SK-N-SH treated with all-trans-retinoic acid at 6 μM for 48 hours (cell line): Measurements from ENCODE around the gene C14orf93.

Experiments used
- ATAC-seq: fragments of 200-7000 bp; cut with Tn5 transposase; 3 replicates; pipeline ENCODE4 v1.9.1; 2020; ENCODE audit warnings: mild to moderate bottlenecking, moderate library complexity
- ARNTL ChIP-seq: fragments of 450-650 bp; formaldehyde crosslinking; IDR thresholded peaks from 2 replicates; pipeline ENCODE4 v1.5.0; 2020; ENCODE audit warnings: low read depth, mild to moderate bottlenecking, moderate library complexity, borderline replicate concordance
- BACH2 ChIP-seq: fragments of 250-450 bp; sonication (Bioruptor Pico); IDR thresholded peaks from 2 replicates; pipeline ENCODE4 v1.9.0; 2021; ENCODE audit warnings: mild to moderate bottlenecking, borderline replicate concordance
- CREB5 ChIP-seq: fragments of 250-450 bp; sonication (Bioruptor Pico); IDR thresholded peaks from 2 replicates; pipeline ENCODE4 v1.5.1; 2020; ENCODE audit warnings: low read depth, mild to moderate bottlenecking, moderate library complexity
- CSDC2 ChIP-seq: fragments of 250-450 bp; sonication (Bioruptor Pico); IDR thresholded peaks from 2 replicates; pipeline ENCODE4 v1.5.0; 2020; ENCODE audit warnings: mild to moderate bottlenecking, moderate library complexity
- CSRNP3 ChIP-seq: fragments of 250-450 bp; sonication (Bioruptor Pico); IDR thresholded peaks from 2 replicates; pipeline ENCODE4 v1.5.1; 2021; ENCODE audit warnings: mild to moderate bottlenecking, moderate library complexity
- ESRRG ChIP-seq: fragments of 250-450 bp; sonication (Bioruptor Pico); IDR thresholded peaks from 2 replicates; pipeline ENCODE4 v1.6.1; 2021; ENCODE audit warnings: mild to moderate bottlenecking
- ISL1 ChIP-seq: fragments of 250-450 bp; sonication (Bioruptor Pico); IDR thresholded peaks from 2 replicates; pipeline ENCODE4 v2.1.2; 2022; ENCODE audit warnings: mild to moderate bottlenecking, moderate library complexity
- OSR1 ChIP-seq: fragments of 250-450 bp; sonication (Bioruptor Pico); IDR thresholded peaks from 2 replicates; pipeline ENCODE4 v1.8.0; 2022; ENCODE audit warnings: moderate library complexity, mild to moderate bottlenecking, inconsistent platforms
- PATZ1 ChIP-seq: fragments of 250-450 bp; sonication (Bioruptor Pico); IDR thresholded peaks from 2 replicates; pipeline ENCODE4 v1.8.0; 2020; ENCODE audit warnings: mild to moderate bottlenecking, moderate library complexity, borderline replicate concordance
- POU6F1 ChIP-seq: fragments of 250-450 bp; sonication (Bioruptor Pico); IDR thresholded peaks from 2 replicates; pipeline ENCODE4 v1.8.0; 2021; ENCODE audit warnings: low read depth, mild to moderate bottlenecking, moderate library complexity, borderline replicate concordance
- PPARA ChIP-seq: fragments of 250-450 bp; sonication (Bioruptor Pico); IDR thresholded peaks from 2 replicates; pipeline ENCODE4 v1.5.0; 2020; ENCODE audit warnings: mild to moderate bottlenecking, borderline replicate concordance
- RARB ChIP-seq: fragments of 250-450 bp; sonication (Bioruptor Pico); IDR thresholded peaks from 2 replicates; pipeline ENCODE4 v1.8.0; 2021; ENCODE audit warnings: mild to moderate bottlenecking, moderate library complexity
- SNAI2 ChIP-seq: fragments of 250-450 bp; sonication (Bioruptor Pico); IDR thresholded peaks from 2 replicates; pipeline ENCODE4 v1.5.0; 2020; ENCODE audit warnings: mild to moderate bottlenecking, moderate library complexity
- TCF4 ChIP-seq: fragments of 250-450 bp; sonication (Bioruptor Pico); IDR thresholded peaks from 2 replicates; pipeline ENCODE4 v1.8.0; 2021; ENCODE audit warnings: mild to moderate bottlenecking, moderate library complexity, borderline replicate concordance
- TSHZ2 ChIP-seq: fragments of 250-450 bp; sonication (Bioruptor Pico); IDR thresholded peaks from 2 replicates; pipeline ENCODE4 v1.5.0; 2020; ENCODE audit warnings: mild to moderate bottlenecking, moderate library complexity
- ZC3H10 ChIP-seq: fragments of 250-450 bp; sonication (Bioruptor Pico); IDR thresholded peaks from 2 replicates; pipeline ENCODE4 v1.5.1; 2021; ENCODE audit warnings: mild to moderate bottlenecking, moderate library complexity
- ZFP3 ChIP-seq: fragments of 250-450 bp; sonication (Bioruptor Pico); IDR thresholded peaks from 2 replicates; pipeline ENCODE4 v1.5.0; 2020; ENCODE audit warnings: mild to moderate bottlenecking, moderate library complexity
- ZNF565 ChIP-seq: fragments of 450-650 bp; formaldehyde crosslinking; conservative IDR thresholded peaks from 2 replicates; pipeline ENCODE4 v1.5.0; 2020; ENCODE audit warnings: low read depth, mild to moderate bottlenecking, moderate library complexity
- ZNF70 ChIP-seq: fragments of 450-650 bp; formaldehyde crosslinking; IDR thresholded peaks from 2 replicates; pipeline ENCODE4 v1.5.0; 2020; ENCODE audit warnings: mild to moderate bottlenecking, moderate library complexity
- ZNF8 ChIP-seq: fragments of 450-650 bp; formaldehyde crosslinking; IDR thresholded peaks from 2 replicates; pipeline ENCODE4 v1.5.0; 2020; ENCODE audit warnings: mild to moderate bottlenecking, moderate library complexity

The C14orf93 gene

GRCh38 chr14:23033801-23034497 is 24.0 kb upstream of the C14orf93 start:
- TF ChIP-seq RARB (CRISPR knock-in tag): no peak
- TF ChIP-seq ARNTL (CRISPR knock-in tag): no peak
- TF ChIP-seq ZNF8: no peak
- no peak for TF ChIP-seq PATZ1 (CRISPR knock-in tag)
- TF ChIP-seq BACH2 (CRISPR knock-in tag): no peak
- no peak for TF ChIP-seq TCF4 (CRISPR knock-in tag)
- TF ChIP-seq ZC3H10: no peak
- no peak for TF ChIP-seq ZFP3 (CRISPR knock-in tag)
- TF ChIP-seq OSR1: no peak
- no peak for TF ChIP-seq PPARA (CRISPR knock-in tag)
- TF ChIP-seq CSDC2 (CRISPR knock-in tag): no peak
- no peak for TF ChIP-seq TSHZ2 (CRISPR knock-in tag)
- TF ChIP-seq ZNF70 (CRISPR knock-in tag): no peak
- no peak for TF ChIP-seq CREB5 (CRISPR knock-in tag)
- TF ChIP-seq ESRRG (CRISPR knock-in tag): no peak
- no peak for TF ChIP-seq SNAI2
- peak; percentile 20; the same call in 2 of the 3 replicates for ATAC-seq

- no peak for TF ChIP-seq ZNF8
- no peak for TF ChIP-seq CSRNP3
- TF ChIP-seq ZNF70 (CRISPR knock-in tag): no peak
- TF ChIP-seq BACH2 (CRISPR knock-in tag): no peak
- no peak for TF ChIP-seq ZC3H10
- TF ChIP-seq TSHZ2 (CRISPR knock-in tag): no peak
- TF ChIP-seq, all 23 proteins: peak for 0
- no peak for ATAC-seq
Observed at GRCh38 chr14:23033251-23033727, 23.3 kb upstream of the C14orf93 start.

GRCh38 chr14:23030936-23031335 is 21.0 kb upstream of the C14orf93 start:
- no peak for ATAC-seq
- no peak for TF ChIP-seq SNAI2
- no peak for TF ChIP-seq TCF4 (CRISPR knock-in tag)
- no peak for TF ChIP-seq ESRRG (CRISPR knock-in tag)
- no peak for TF ChIP-seq BACH2 (CRISPR knock-in tag)
- no peak for TF ChIP-seq POU6F1 (CRISPR knock-in tag)
- TF ChIP-seq ZC3H10: no peak
- no peak for TF ChIP-seq ARNTL (CRISPR knock-in tag)
- no peak for TF ChIP-seq ISL1 (CRISPR knock-in tag)
- TF ChIP-seq CSDC2 (CRISPR knock-in tag): no peak
- TF ChIP-seq ZNF8: no peak
- no peak for TF ChIP-seq ZNF565
- TF ChIP-seq PATZ1 (CRISPR knock-in tag): no peak
- TF ChIP-seq CREB5 (CRISPR knock-in tag): no peak
